ENCODE data around the gene OPA3.

GRCh38 chr19:45575216-45575615 is 9.4 kb downstream of the OPA3 start:
- TF ChIP-seq CTCF (conservative IDR thresholded peaks at IDR 0.05; ENCODE audit: low read length) (no peak), EZH2phosphoT487 (IDR thresholded peaks at IDR 0.05; ENCODE audit: borderline replicate concordance, low read depth, low read length) (no peak)
